ENCODE data around the gene CNTN4. TPM values are rescaled to one million over a fixed set of nuclear protein-coding genes. Genes with fewer than 3 reads are reported as not detected.

CNTN4 gene
- total and polyA plus RNA-seq, 2 of the 8 experiments (the other 6 are each of a cell fraction or from before 2014, with no cell fraction given) = 0.41 to 2.2 TPM

- no peak for FAIRE-seq
Observed at GRCh38 chr3:2535206-2535605, 436.5 kb downstream of the CNTN4 start.

More at GRCh38 chr3:2535206-2535605, 436.5 kb downstream of the CNTN4 start:
- Histone ChIP-seq H3K36me3 (ENCODE audit: control insufficient read depth in 2 of 4, insufficient read depth in 4 of 4, low read length in 3 of 4) (no peaks in the 10 kb centered on the region), H3K4me3 (ENCODE audit: extremely low read depth in 1 of 4, insufficient read depth in 2 of 4, low read depth in 3 of 4, low read length in 4 of 4) (no peak overlapping the region), H3K9ac (replicated peaks in 1 of 4; ENCODE audit: extremely low read depth in 1 of 4, low read depth in 3 of 4, low read length in 3 of 4) (no peak overlapping the region), H2BK12ac (ENCODE audit: low read depth, low read length) (no peak overlapping the region), H4K5ac (ENCODE audit: insufficient read length, low read depth, low read length) (no peak overlapping the region), H3K23me2 (ENCODE audit: low read depth, low read length) (no peaks in the 10 kb centered on the region), H3K23ac (ENCODE audit: insufficient read length) (no peak overlapping the region), H2AFZ (ENCODE audit: low read length) (no peak overlapping the region), H3K56ac (replicated peaks; ENCODE audit: insufficient read length, low read depth, low read length) (no peak overlapping the region), H3K14ac (ENCODE audit: insufficient read length) (no peak overlapping the region), H3K79me1 (ENCODE audit: low read depth, low read length) (no peaks in the 10 kb centered on the region), H2BK20ac (ENCODE audit: low read length) (no peak overlapping the region), H3K27me3 (replicated peaks in 1 of 4; ENCODE audit: control insufficient read depth in 3 of 4, extremely low read depth in 1 of 4, insufficient read depth in 3 of 4, low read length in 3 of 4) (no peaks in the 10 kb centered on the region), H2BK5ac (ENCODE audit: low read depth, low read length) (no peak overlapping the region), H4K91ac (replicated peaks; ENCODE audit: insufficient read length, low read length) (no peak overlapping the region), H3K9me3 (ENCODE audit: insufficient read depth in 2 of 2, low read depth in 1 of 2, low read length in 1 of 2) (no peaks in the 10 kb centered on the region), H2BK15ac (ENCODE audit: low read length) (no peak overlapping the region), H3K4me1 (replicated peaks in 1 of 4; ENCODE audit: control insufficient read depth in 3 of 4, insufficient read depth in 4 of 4, low read length in 3 of 4) (no peaks in the 10 kb centered on the region), H2BK120ac (replicated peaks; ENCODE audit: low read depth, low read length) (no peak overlapping the region), H3K4ac (replicated peaks; ENCODE audit: insufficient read length, low read depth, low read length) (no peak overlapping the region), H3K27ac (ENCODE audit: low read depth, low read length) (no peak overlapping the region), H3K18ac (ENCODE audit: extremely low read depth, low read length) (no peak overlapping the region), H3K4me2 (ENCODE audit: insufficient read depth in 1 of 2, low read depth in 2 of 2, low read length in 2 of 2) (no peak overlapping the region), H4K20me1 (replicated peaks in 1 of 2; ENCODE audit: control insufficient read depth in 1 of 2, insufficient read depth in 2 of 2, low read length in 2 of 2) (no peaks in the 10 kb centered on the region), H2AK5ac (ENCODE audit: low read depth, low read length) (no peak overlapping the region), H3K79me2 (ENCODE audit: control insufficient read depth in 1 of 2, insufficient read depth in 2 of 2, low read length in 2 of 2) (no peaks in the 10 kb centered on the region), H4K8ac (ENCODE audit: extremely low read depth, insufficient read depth, low read length) (no peak overlapping the region)
- no peak for DNase-seq (ENCODE audit: low read depth in 1 of 2, low spot score in 2 of 2)
- 80% methylated on average over 1 of the region's 1 CpG; no CpG with 5 or more reads in 1 of the 2 experiments for WGBS, 2 experiments (ENCODE audit: extremely low coverage in 1 of 2, insufficient coverage in 1 of 2, insufficient read length in 1 of 2, insufficient replicate concordance in 2 of 2, low coverage in 1 of 2, low lambda C conversion rate in 2 of 2, missing lambda C conversion rate in 1 of 2)
- ChIA-PET CTCF (ENCODE audit: partially characterized antibody) (no interaction called here), POLR2A (ENCODE audit: partially characterized antibody) (no interaction called here)
- TF ChIP-seq MAX (IDR thresholded peaks at IDR 0.05) = no peak
- TF ChIP-seq KDM5A (IDR thresholded peaks at IDR 0.05; ENCODE audit: low read length) = no peak
- no peak for TF ChIP-seq ZNF274 (IDR thresholded peaks at IDR 0.05; ENCODE audit: borderline replicate concordance, extremely low read depth, low read length)
